ENCODE data around the gene PRKCE. TPM values are rescaled to one million over a fixed set of nuclear protein-coding genes. Genes with fewer than 3 reads are reported as not detected.
"Not testable (repeated sequence)": the region's sequence is repeated elsewhere in the genome, so short reads cannot be mapped to it uniquely, and the experiment has no call there.

Gene PRKCE
- total RNA-seq, 2 experiments from 2014 or later, result 13.1 to 15.4 TPM

DNA sequence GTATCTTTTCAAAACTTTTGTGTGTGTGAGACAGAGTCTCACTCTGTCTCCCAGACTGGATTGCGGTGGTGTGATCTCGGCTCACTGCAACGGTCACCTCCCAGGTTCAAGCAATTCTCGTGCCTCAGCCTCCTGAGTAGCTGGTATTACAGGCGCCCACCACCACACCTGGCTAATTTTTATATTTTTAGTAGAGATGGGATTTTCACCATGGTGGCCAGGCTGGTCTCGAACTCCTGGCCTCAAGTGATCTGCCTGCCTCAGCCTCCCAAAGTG is 238.8 kb downstream of the PRKCE start:
- H3K36me3 Mint-ChIP-seq (ENCODE audit: low read depth); DNase-seq; H3K9me3 Mint-ChIP-seq; H3K27me3 Mint-ChIP-seq; POLR2A ChIA-PET; H3K4me3 Mint-ChIP-seq: not testable (repeated sequence)
- Mint-ChIP-seq H3K4me1 (peaks cover 48% of the 10 kb centered on the region), H3K27ac (peak overlapping the region; percentile 86)
- CTCF ChIA-PET, result interaction anchor here (0.8 to 2.2 kb wide), 3 partner anchors 17 to 30 kb away, joined by 3 to 4 read pairs (median 4); no protein-coding TSS in a partner anchor

GRCh38 chr2:45890819-45891218 is 239.3 kb downstream of the PRKCE start:
- Mint-ChIP-seq H3K9me3 (no peaks in the 10 kb centered on the region), H3K27me3 (no peaks in the 10 kb centered on the region), H3K4me1 (peaks cover 48% of the 10 kb centered on the region), H3K4me3 (no peak overlapping the region), H3K27ac (peak overlapping the region; percentile 86), H3K36me3 (ENCODE audit: low read depth) (no peaks in the 10 kb centered on the region)
- ChIA-PET CTCF (interaction anchor here (0.8 kb wide), 1 partner anchor 17 kb away, joined by 3 read pairs; no protein-coding TSS in a partner anchor), POLR2A (no interaction called here)
- peak; percentile 70 for DNase-seq

- H3K27me3 Mint-ChIP-seq, result no peaks in the 10 kb centered on the region
- H3K27ac Mint-ChIP-seq, result peak overlapping the region; percentile 86
- no peak for DNase-seq
- no peaks in the 10 kb centered on the region for H3K9me3 Mint-ChIP-seq
- H3K4me1 Mint-ChIP-seq, result peaks cover 46% of the 10 kb centered on the region
- ChIA-PET POLR2A (no interaction called here), CTCF (no interaction called here)
- H3K36me3 Mint-ChIP-seq (ENCODE audit: low read depth), result no peaks in the 10 kb centered on the region
- no peak overlapping the region for H3K4me3 Mint-ChIP-seq
Observed at GRCh38 chr2:45891719-45892424, 240.4 kb downstream of the PRKCE start.

DNA sequence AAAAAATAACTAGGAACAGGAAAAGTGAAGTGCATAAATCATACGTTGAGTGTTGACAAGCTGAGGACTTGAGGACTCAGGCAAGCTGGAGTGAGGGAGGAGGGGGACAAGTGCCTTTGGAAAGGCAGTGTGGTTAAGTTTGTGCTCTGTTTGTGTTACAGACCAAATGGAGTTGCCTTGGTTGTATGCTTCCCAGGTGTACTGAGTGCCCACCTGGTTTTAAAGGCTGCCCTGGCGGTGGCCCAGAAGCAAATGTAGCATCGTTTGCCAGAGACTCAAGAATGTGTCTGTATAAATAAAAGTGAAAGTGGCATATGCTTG is 240.9 kb downstream of the PRKCE start:
- H3K9me3 Mint-ChIP-seq, result no peaks in the 10 kb centered on the region
- no peaks in the 10 kb centered on the region for H3K36me3 Mint-ChIP-seq (ENCODE audit: low read depth)
- peaks cover 46% of the 10 kb centered on the region for H3K4me1 Mint-ChIP-seq
- no peaks in the 10 kb centered on the region for H3K27me3 Mint-ChIP-seq
- ChIA-PET POLR2A (no interaction called here), CTCF (no interaction called here)
- peak overlapping the region; percentile 86 for H3K27ac Mint-ChIP-seq
- no peak for DNase-seq
- no peak overlapping the region for H3K4me3 Mint-ChIP-seq

- peak overlapping the region; percentile 68 for H3K27ac Mint-ChIP-seq
- no peaks in the 10 kb centered on the region for H3K36me3 Mint-ChIP-seq (ENCODE audit: low read depth)
- no peaks in the 10 kb centered on the region for H3K27me3 Mint-ChIP-seq
- peaks cover 49% of the 10 kb centered on the region for H3K4me1 Mint-ChIP-seq
- H3K9me3 Mint-ChIP-seq, result no peaks in the 10 kb centered on the region
- ChIA-PET CTCF (interaction anchor here (0.9 kb wide), 1 partner anchor 19 kb away, joined by 3 read pairs; no protein-coding TSS in a partner anchor), POLR2A (no interaction called here)
- no peak for DNase-seq
- H3K4me3 Mint-ChIP-seq, result no peak overlapping the region
Observed at GRCh38 chr2:45892757-45893156, 241.3 kb downstream of the PRKCE start.

GRCh38 chr2:45894211-45894610 is 242.7 kb downstream of the PRKCE start:
- CTCF ChIA-PET, result interaction anchor here (1.0 kb wide), 1 partner anchor 10 kb away, joined by 4 read pairs; no protein-coding TSS in a partner anchor
- H3K27me3 Mint-ChIP-seq, result no peaks in the 10 kb centered on the region
- no peak overlapping the region for H3K27ac Mint-ChIP-seq

DNA sequence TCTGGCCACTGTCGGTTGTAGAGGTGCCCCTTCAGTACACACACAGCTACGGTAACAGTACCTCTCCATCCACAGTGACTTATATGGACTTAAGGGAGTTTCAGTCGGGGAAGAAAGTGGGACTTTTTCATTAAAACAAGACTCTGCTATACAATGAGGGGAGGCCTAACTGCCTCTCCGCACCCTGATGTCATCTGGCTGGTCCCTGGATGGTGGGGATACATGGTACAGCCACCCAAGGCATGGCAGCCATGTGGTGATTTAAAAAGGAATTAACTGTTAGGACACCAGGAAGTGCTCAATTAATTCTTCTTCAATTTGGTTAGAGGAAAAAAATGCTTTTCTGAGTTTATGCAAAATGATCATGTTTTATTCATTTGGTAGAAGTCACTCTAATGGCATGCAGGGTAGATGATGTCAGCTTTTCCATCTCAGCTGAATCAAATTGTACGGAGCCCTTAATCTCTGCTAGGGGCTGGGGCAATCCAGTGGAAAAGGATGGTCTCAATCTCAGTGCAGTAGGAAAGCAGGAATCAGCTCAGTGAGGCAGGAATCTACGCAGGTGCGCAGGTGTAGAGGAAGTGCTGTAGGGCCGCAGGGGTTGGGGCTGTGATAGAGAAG is 243.9 kb downstream of the PRKCE start:
- POLR2A ChIA-PET, result no interaction called here

More at GRCh38 chr2:45894211-45894610, 242.7 kb downstream of the PRKCE start:
- Mint-ChIP-seq H3K4me1 (peaks cover 41% of the 10 kb centered on the region), H3K4me3 (no peak overlapping the region), H3K36me3 (ENCODE audit: low read depth) (no peaks in the 10 kb centered on the region), H3K9me3 (no peaks in the 10 kb centered on the region)
- no peak for DNase-seq
- POLR2A ChIA-PET, result no interaction called here

GRCh38 chr2:45896311-45896710 is 244.8 kb downstream of the PRKCE start:
- no peak overlapping the region for H3K27ac Mint-ChIP-seq
- no peaks in the 10 kb centered on the region for H3K36me3 Mint-ChIP-seq (ENCODE audit: low read depth)
- no peak for DNase-seq
- CTCF ChIA-PET, result no interaction called here
- H3K9me3 Mint-ChIP-seq, result no peaks in the 10 kb centered on the region
- H3K27me3 Mint-ChIP-seq, result no peaks in the 10 kb centered on the region
- no peak overlapping the region for H3K4me3 Mint-ChIP-seq
- POLR2A ChIA-PET, result no interaction called here
- H3K4me1 Mint-ChIP-seq, result peaks cover 22% of the 10 kb centered on the region

More for the DNA sequence above, 243.9 kb downstream of the PRKCE start:
- Mint-ChIP-seq H3K27me3 (no peaks in the 10 kb centered on the region), H3K36me3 (ENCODE audit: low read depth) (no peaks in the 10 kb centered on the region), H3K9me3 (no peaks in the 10 kb centered on the region), H3K4me1 (peaks cover 31% of the 10 kb centered on the region), H3K27ac (no peak overlapping the region), H3K4me3 (no peak overlapping the region)
- no peak for DNase-seq
- CTCF ChIA-PET, result interaction anchor here (0.9 kb wide), 1 partner anchor 116 kb away, joined by 3 read pairs; no protein-coding TSS in a partner anchor

DNA sequence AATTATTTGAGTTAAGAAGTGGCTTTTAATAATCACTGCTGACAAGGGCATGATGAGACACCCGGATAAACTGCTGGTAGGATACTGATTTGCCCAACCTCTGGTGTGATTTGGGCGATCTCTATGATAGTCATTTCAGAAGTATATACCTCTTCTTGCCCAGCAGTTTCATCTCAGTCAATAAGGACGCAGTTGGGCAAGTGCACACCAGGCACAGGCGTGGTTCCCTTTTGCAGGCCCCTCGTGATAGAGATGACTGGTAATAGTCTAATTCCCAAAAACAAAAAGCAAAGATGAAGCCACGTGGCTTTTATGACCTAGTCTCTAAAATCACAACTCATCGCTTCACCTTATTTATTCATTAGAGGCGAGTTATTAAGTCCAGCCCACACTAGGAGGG is 246.4 kb downstream of the PRKCE start:
- ChIA-PET CTCF (no interaction called here), POLR2A (no interaction called here)
- no peaks in the 10 kb centered on the region for H3K27me3 Mint-ChIP-seq
- H3K36me3 Mint-ChIP-seq (ENCODE audit: low read depth), result no peaks in the 10 kb centered on the region
- H3K9me3 Mint-ChIP-seq, result no peaks in the 10 kb centered on the region
- no peak for DNase-seq
- no peak overlapping the region for H3K4me3 Mint-ChIP-seq
- H3K4me1 Mint-ChIP-seq, result peaks cover 7% of the 10 kb centered on the region
- no peak overlapping the region for H3K27ac Mint-ChIP-seq

DNA sequence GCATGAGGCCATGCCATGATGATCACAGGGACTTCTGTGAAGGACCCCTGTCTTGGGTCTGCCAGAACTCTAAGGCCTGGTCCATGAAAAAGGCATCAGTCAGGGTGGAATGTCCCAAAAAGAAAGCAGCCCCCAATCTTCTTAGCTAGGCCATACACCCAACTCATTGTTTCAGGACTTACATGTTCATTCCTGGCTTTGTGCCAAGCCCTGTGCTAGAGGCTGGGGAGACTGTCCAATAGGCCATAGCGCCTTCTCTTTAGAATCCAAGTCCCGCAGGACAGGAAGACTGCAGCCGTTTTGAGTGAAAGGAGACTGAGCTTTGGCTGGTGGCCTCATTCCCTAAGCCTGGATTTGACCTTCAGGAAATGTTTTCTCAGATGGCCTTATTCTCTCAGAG is 247.3 kb downstream of the PRKCE start:
- ChIA-PET POLR2A (no interaction called here), CTCF (no interaction called here)
- peaks cover 8% of the 10 kb centered on the region for H3K4me1 Mint-ChIP-seq
- no peak for DNase-seq
- no peak overlapping the region for H3K27ac Mint-ChIP-seq
- H3K9me3 Mint-ChIP-seq, result no peaks in the 10 kb centered on the region
- no peaks in the 10 kb centered on the region for H3K27me3 Mint-ChIP-seq
- H3K36me3 Mint-ChIP-seq (ENCODE audit: low read depth), result no peaks in the 10 kb centered on the region
- H3K4me3 Mint-ChIP-seq, result no peak overlapping the region

DNA sequence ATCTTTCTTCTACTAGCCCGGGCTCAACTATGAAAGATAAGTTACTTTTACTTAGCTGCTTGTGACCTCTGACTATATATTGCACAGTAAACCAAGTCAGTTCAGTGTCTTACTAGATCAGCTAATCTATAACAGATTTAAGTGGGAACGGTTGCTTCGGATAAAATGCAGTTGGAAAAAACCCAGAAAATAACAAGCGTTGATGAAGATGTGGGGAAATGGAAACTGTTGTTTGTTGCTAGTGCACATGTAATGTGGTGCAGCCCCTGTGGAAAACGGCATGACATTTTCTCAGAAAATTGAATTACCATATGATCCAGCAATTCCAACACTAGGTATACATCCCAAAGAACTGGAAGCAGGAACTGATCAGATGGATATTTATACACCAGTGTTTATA is 248.5 kb downstream of the PRKCE start:
- no peak for DNase-seq
- CTCF ChIA-PET, result interaction anchor here (0.7 kb wide), 1 partner anchor 12 kb away, joined by 3 read pairs; no protein-coding TSS in a partner anchor
- no peak overlapping the region for H3K27ac Mint-ChIP-seq
- H3K36me3 Mint-ChIP-seq (ENCODE audit: low read depth), result no peaks in the 10 kb centered on the region
- POLR2A ChIA-PET, result no interaction called here
- no peak overlapping the region for H3K4me3 Mint-ChIP-seq
- H3K9me3 Mint-ChIP-seq, result no peaks in the 10 kb centered on the region
- no peaks in the 10 kb centered on the region for H3K27me3 Mint-ChIP-seq
- peaks cover 17% of the 10 kb centered on the region for H3K4me1 Mint-ChIP-seq

- DNase-seq, result no peak
- H3K27me3 Mint-ChIP-seq, result no peaks in the 10 kb centered on the region
- POLR2A ChIA-PET, result no interaction called here
- CTCF ChIA-PET, result interaction anchor here (0.8 to 1.3 kb wide), 2 partner anchors 14 kb away, joined by 3 read pairs; no protein-coding TSS in a partner anchor
- H3K27ac Mint-ChIP-seq, result no peak overlapping the region
- H3K36me3 Mint-ChIP-seq (ENCODE audit: low read depth), result no peaks in the 10 kb centered on the region
- no peaks in the 10 kb centered on the region for H3K9me3 Mint-ChIP-seq
- H3K4me3 Mint-ChIP-seq, result no peak overlapping the region
- peaks cover 20% of the 10 kb centered on the region for H3K4me1 Mint-ChIP-seq
Observed at GRCh38 chr2:45901468-45902032, 250.1 kb downstream of the PRKCE start.

- ChIA-PET CTCF (interaction anchor here (0.8 to 1.3 kb wide), 2 partner anchors 13 to 15 kb away, joined by 3 read pairs; no protein-coding TSS in a partner anchor), POLR2A (no interaction called here)
- Mint-ChIP-seq H3K27me3 (no peaks in the 10 kb centered on the region), H3K4me3 (no peak overlapping the region), H3K9me3 (no peaks in the 10 kb centered on the region), H3K36me3 (ENCODE audit: low read depth) (no peaks in the 10 kb centered on the region), H3K27ac (peak overlapping the region; percentile 60), H3K4me1 (peaks cover 20% of the 10 kb centered on the region)
- no peak for DNase-seq
Observed at GRCh38 chr2:45902380-45902779, 250.9 kb downstream of the PRKCE start.

Data from activated CD4-positive, alpha-beta T cell treated with anti-CD3 and anti-CD28 coated beads, Interleukin-2, amount 10 ng/mL, durations not matched to agents 7 days and 5 days (primary cell).